ENCODE data around the gene F8. TPM values are rescaled to one million over a fixed set of nuclear protein-coding genes. Genes with fewer than 3 reads are reported as not detected.

F8 gene
- total and polyA plus RNA-seq, 4 donors: 4.8 to 8.0 (median 7.0) TPM

DNA sequence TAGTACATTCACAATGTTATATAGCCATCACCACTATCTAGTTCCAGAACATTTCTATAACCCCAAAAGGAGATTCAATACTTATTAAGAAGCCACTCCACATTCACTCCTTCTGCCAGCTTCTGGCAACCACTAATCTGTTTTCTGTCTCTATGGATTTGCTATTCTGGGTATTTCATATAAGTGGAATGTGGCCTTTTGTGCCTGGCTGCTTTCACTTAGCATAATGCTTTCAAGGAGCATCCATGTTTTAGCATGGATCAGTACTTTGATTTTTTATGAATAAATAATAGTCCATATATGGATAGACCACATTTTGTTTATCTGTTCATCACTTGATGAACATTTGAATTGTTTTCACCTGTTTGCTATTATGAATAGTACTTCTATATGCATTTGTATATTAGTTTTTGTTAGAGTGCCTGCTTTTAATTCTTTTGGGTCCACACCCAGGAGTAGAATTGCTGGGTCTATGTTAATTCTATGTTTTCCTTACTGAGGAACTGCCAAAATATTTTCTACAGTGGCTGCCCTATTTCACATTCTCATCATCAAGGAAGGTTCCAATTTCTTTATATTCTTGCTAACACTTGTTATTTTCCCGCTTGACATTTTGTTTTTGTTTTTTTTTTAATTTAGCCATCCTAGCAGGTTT is 171.4 kb downstream of the F8 start:
- H3K4me1 ChIP-seq (ENCODE audit: control insufficient read depth, insufficient read depth, low read length): no peaks in the 10 kb centered on the region
- DNase-seq (ENCODE audit: low read depth in 4 of 6, low spot score in 6 of 6): no peak
- no peak overlapping the region for H3K27ac ChIP-seq (ENCODE audit: low read depth, low read length)
- no peaks in the 10 kb centered on the region for H3K27me3 ChIP-seq (ENCODE audit: control insufficient read depth, insufficient read depth, low read length)
- WGBS (ENCODE audit: insufficient coverage): no CpG with 5 or more reads among the region's 1 CpG
- H3K36me3 ChIP-seq (ENCODE audit: control insufficient read depth, insufficient read depth, low read length): no peaks in the 10 kb centered on the region
- no peaks in the 10 kb centered on the region for H3K9me3 ChIP-seq (ENCODE audit: control insufficient read depth, insufficient read depth, low read length)
- H3K4me3 ChIP-seq (ENCODE audit: low read depth, low read length): no peak overlapping the region

DNA sequence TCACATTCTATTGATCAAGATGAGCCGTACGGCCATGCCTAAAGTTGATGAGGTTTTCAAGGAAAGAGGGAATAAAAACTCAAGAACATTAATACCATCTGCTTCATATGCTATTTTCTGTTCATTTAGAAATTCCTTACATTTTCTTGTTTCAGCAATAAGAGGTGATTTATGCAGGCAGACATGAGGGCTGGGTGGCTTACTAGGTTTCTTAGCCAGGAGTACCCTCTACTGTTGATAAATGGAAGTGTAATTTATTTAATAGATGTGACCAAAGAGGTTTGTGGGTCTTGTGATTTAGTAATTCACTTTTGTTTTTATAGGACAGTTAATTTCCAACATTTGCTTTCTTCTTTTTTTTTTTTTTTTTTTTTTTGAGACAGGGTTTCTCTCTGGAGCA is 181.7 kb downstream of the F8 start:
- peaks cover 5% of the 10 kb centered on the region for H3K9me3 ChIP-seq (ENCODE audit: control insufficient read depth, insufficient read depth, low read length)
- WGBS (ENCODE audit: insufficient coverage): no CpG with 5 or more reads among the region's 2 CpGs

DNA sequence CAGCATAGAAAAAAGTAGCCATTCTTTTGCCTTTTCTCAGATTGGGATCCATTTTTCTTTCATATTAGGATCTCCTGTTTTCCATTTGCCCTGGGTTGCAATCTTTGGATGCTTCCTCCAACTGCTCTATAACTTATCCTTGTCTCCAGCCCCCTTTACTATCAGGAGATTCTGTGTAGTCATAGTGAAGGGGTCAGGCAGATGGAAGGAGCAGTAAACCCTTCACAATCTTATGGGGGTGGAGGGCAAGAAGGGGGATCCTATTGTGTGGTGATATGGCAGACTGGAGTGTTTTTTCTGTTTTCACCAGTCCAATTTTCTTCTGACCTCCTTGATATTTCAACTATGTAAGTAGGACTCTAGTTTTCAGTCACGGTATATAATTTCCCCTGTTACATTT is 186.4 kb downstream of the F8 start:
- no peak for DNase-seq (ENCODE audit: low read depth in 4 of 6, low spot score in 6 of 6)
- H3K4me3 ChIP-seq (ENCODE audit: low read depth, low read length): no peak overlapping the region
- H3K36me3 ChIP-seq (ENCODE audit: control insufficient read depth, insufficient read depth, low read length): no peaks in the 10 kb centered on the region
- H3K9me3 ChIP-seq (ENCODE audit: control insufficient read depth, insufficient read depth, low read length): peaks cover 5% of the 10 kb centered on the region
- H3K4me1 ChIP-seq (ENCODE audit: control insufficient read depth, insufficient read depth, low read length): no peaks in the 10 kb centered on the region
- no peak overlapping the region for H3K27ac ChIP-seq (ENCODE audit: low read depth, low read length)
- no peaks in the 10 kb centered on the region for H3K27me3 ChIP-seq (ENCODE audit: control insufficient read depth, insufficient read depth, low read length)
- WGBS (ENCODE audit: insufficient coverage): no CpG with 5 or more reads among the region's 1 CpG

More for the DNA sequence above, 181.7 kb downstream of the F8 start:
- DNase-seq (ENCODE audit: low read depth in 4 of 6, low spot score in 6 of 6): peak in 1 of 6 donors; percentile 3
- Histone ChIP-seq H3K36me3 (ENCODE audit: control insufficient read depth, insufficient read depth, low read length) (no peaks in the 10 kb centered on the region), H3K4me3 (ENCODE audit: low read depth, low read length) (no peak overlapping the region), H3K27me3 (ENCODE audit: control insufficient read depth, insufficient read depth, low read length) (no peaks in the 10 kb centered on the region), H3K27ac (ENCODE audit: low read depth, low read length) (no peak overlapping the region), H3K4me1 (ENCODE audit: control insufficient read depth, insufficient read depth, low read length) (no peaks in the 10 kb centered on the region)

DNA sequence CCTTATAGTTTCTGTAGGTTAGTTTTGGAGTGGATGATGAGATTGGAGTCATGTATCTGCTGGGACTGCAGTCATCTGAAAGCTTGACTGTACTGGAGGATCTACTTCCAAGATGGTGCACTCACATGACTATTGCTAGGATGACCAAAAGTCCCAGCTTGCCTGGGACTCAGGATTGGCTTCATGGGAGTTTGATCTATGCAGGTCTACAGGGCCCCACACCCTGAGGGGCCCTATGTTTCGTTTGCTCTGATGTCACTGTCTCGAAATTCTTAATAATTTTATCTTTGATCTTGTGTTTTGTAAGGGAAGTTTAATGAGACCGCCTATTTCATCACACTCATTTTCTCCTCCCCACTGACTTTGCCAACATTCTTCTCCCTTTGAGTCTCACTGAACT is 188.0 kb downstream of the F8 start, which contains the start of gene SMIM9:
Gene SMIM9, minus strand, starts transcription at position 101 of the 400 bp plus-strand sequence. CDS start 3,806 bp downstream, outside the sequence.
- no peak for DNase-seq (ENCODE audit: low read depth in 4 of 6, low spot score in 6 of 6)
- H3K36me3 ChIP-seq (ENCODE audit: control insufficient read depth, insufficient read depth, low read length): no peaks in the 10 kb centered on the region

DNA sequence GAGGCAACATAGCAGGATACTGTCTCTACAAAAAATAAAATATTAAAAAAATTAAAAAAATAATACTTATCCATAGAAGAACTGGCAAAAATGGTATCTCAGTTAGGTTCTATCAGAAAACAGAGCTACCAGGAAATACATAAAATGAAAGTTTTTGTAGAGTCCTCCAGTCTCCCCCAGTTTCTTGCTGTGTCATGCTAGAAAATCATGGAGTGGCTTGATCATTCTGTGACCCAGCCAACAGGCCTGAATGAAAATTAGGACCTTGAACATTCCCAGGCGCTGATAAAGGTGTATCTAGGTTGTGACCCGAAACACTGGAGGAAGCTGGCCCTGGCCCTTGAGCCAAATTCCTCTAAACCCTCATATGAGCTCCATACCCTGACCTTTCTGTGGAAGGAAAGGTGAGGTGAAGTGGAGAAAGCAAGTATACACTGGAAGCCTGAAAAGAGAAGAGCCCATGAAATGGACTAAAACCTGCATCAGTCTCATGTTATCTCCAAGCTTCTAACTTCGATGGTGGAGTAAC is 188.7 kb downstream of the F8 start:
- H3K27ac ChIP-seq (ENCODE audit: low read depth, low read length): no peak overlapping the region
- 100% methylated on average over 1 of the region's 3 CpGs for WGBS (ENCODE audit: insufficient coverage)

More for the DNA sequence above, 188.0 kb downstream of the F8 start, which contains the start of gene SMIM9:
- no peaks in the 10 kb centered on the region for H3K9me3 ChIP-seq (ENCODE audit: control insufficient read depth, insufficient read depth, low read length)
- H3K4me3 ChIP-seq (ENCODE audit: low read depth, low read length): no peak within 1 kb of the TSS
- no CpG with 5 or more reads among the region's 3 CpGs for WGBS (ENCODE audit: insufficient coverage)
- H3K27ac ChIP-seq (ENCODE audit: low read depth, low read length): no peak within 1 kb of the TSS
- H3K4me1 ChIP-seq (ENCODE audit: control insufficient read depth, insufficient read depth, low read length): no peaks in the 10 kb centered on the region
- H3K27me3 ChIP-seq (ENCODE audit: control insufficient read depth, insufficient read depth, low read length): no peaks in the 10 kb centered on the region

DNA sequence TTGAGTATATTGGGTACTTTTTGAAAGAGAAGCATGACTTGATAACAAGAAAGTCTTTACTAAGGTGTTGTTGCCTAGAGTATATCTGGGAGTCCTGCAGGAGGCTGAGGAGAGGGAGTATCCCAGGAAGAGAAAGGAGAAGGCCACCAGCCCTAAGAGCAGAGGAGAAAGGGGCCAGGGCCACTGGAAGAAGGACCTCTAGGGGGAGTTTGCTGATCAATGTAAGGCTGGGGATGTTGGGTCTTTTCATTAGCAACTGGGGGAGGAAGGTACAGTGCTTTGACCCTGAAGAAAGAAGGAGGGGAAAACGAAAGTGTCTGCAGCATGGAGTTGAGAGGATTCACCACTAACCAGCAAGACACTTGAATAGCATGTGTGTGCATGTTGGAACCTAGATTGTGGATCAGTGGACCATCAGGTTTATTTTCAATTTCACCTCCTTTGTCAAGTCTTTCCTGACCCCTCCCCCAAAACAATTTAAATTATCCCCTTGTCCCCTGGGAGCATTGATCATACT is 192.5 kb downstream of the F8 start:
- Histone ChIP-seq H3K4me1 (ENCODE audit: control insufficient read depth, insufficient read depth, low read length) (no peaks in the 10 kb centered on the region), H3K27ac (ENCODE audit: low read depth, low read length) (no peak overlapping the region), H3K36me3 (ENCODE audit: control insufficient read depth, insufficient read depth, low read length) (no peaks in the 10 kb centered on the region), H3K4me3 (ENCODE audit: low read depth, low read length) (no peak overlapping the region), H3K27me3 (ENCODE audit: control insufficient read depth, insufficient read depth, low read length) (no peaks in the 10 kb centered on the region), H3K9me3 (ENCODE audit: control insufficient read depth, insufficient read depth, low read length) (no peaks in the 10 kb centered on the region)
- no peak for DNase-seq (ENCODE audit: low read depth in 4 of 6, low spot score in 6 of 6)
- 0% methylated on average over 1 of the region's 1 CpG for WGBS (ENCODE audit: insufficient coverage)

More for the DNA sequence above, 188.7 kb downstream of the F8 start:
- H3K36me3 ChIP-seq (ENCODE audit: control insufficient read depth, insufficient read depth, low read length): no peaks in the 10 kb centered on the region
- no peak for DNase-seq (ENCODE audit: low read depth in 4 of 6, low spot score in 6 of 6)
- H3K9me3 ChIP-seq (ENCODE audit: control insufficient read depth, insufficient read depth, low read length): no peaks in the 10 kb centered on the region
- H3K27me3 ChIP-seq (ENCODE audit: control insufficient read depth, insufficient read depth, low read length): no peaks in the 10 kb centered on the region
- H3K4me1 ChIP-seq (ENCODE audit: control insufficient read depth, insufficient read depth, low read length): no peaks in the 10 kb centered on the region
- no peak overlapping the region for H3K4me3 ChIP-seq (ENCODE audit: low read depth, low read length)

DNA sequence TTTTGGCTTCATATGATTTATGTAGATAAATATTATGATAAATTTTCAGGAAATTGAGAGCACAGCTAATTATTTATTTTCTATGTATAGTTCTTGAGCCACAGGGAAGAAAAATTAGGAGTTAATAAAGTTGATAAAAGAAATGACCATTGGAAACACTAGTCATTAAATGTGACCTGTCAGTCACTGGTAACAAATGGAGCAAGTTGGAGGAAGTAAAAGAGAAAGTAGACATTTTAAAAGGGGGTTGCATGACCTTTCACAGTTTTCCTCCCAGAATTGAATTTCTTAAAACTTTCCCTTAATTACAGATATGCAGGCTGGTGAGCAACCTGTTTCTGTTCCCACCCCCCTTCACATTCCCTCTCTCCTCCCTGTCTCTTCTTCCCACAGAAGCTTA is 193.4 kb downstream of the F8 start:
- no peaks in the 10 kb centered on the region for H3K4me1 ChIP-seq (ENCODE audit: control insufficient read depth, insufficient read depth, low read length)
- H3K36me3 ChIP-seq (ENCODE audit: control insufficient read depth, insufficient read depth, low read length): no peaks in the 10 kb centered on the region
- no peak overlapping the region for H3K4me3 ChIP-seq (ENCODE audit: low read depth, low read length)
- no peak for DNase-seq (ENCODE audit: low read depth in 4 of 6, low spot score in 6 of 6)
- no peaks in the 10 kb centered on the region for H3K27me3 ChIP-seq (ENCODE audit: control insufficient read depth, insufficient read depth, low read length)
- no peak overlapping the region for H3K27ac ChIP-seq (ENCODE audit: low read depth, low read length)
- H3K9me3 ChIP-seq (ENCODE audit: control insufficient read depth, insufficient read depth, low read length): no peaks in the 10 kb centered on the region

DNA sequence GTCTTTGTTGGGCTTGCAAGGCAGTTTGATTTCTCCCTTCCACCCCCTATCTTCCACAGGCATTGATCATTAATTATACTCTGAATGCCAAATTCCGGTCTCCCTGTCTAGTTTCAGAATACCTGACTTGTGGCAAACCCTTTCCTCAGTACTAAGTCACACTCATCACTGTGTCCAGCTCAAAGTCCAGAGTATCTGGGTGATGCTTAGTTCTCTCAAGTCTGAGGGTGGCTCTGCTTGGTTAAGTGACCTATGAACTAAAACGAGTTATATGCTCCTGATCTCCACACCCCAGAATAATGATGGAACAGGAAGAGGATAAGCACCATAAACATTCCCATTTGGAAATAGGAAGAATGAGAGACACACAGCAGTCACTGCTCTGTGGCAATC is 194.5 kb downstream of the F8 start:
- Histone ChIP-seq H3K27ac (ENCODE audit: low read depth, low read length) (no peak overlapping the region), H3K4me1 (ENCODE audit: control insufficient read depth, insufficient read depth, low read length) (no peaks in the 10 kb centered on the region), H3K27me3 (ENCODE audit: control insufficient read depth, insufficient read depth, low read length) (no peaks in the 10 kb centered on the region), H3K9me3 (ENCODE audit: control insufficient read depth, insufficient read depth, low read length) (no peaks in the 10 kb centered on the region), H3K4me3 (ENCODE audit: low read depth, low read length) (no peak overlapping the region), H3K36me3 (ENCODE audit: control insufficient read depth, insufficient read depth, low read length) (no peaks in the 10 kb centered on the region)
- no peak for DNase-seq (ENCODE audit: low read depth in 4 of 6, low spot score in 6 of 6)
- WGBS (ENCODE audit: insufficient coverage): no CpG with 5 or more reads among the region's 2 CpGs

DNA sequence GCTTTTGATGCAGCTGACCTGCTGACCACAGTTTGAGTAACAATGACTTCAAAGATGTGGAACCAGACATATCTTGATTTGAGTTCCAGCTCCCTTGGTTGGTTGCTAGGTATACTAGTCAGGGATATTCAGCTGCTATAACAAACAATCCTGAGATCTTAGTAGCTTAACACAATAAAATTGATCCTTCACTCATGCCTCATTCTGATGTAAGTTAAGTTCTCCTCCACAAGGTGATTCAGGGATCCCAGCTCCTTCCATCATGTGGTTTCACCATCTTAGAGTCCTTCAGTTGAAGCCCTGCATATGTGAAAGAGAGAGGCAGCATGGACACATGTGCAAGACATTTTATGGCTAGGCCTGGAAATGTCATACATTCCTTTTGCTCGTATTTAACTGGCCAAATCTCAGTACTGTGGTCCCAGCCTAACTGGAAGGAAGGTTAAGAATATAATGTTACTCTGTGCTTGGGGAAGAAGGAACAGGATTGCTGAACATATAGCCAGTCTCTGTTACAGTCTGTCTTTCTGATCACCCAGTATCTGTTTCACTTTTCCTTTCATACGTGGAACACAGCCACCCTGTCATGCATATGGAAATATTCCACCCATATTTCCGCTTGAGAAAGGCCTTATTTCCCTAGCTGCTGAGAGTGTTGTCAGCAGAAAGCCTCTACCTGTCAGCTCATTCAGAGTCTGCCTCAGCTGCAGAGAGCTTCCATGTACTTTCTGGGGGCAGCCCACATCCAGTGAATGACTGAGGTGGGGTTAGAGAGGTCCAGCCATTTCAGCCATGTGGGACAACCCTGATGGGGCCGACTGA is 195.1 kb downstream of the F8 start:
- Histone ChIP-seq H3K4me3 (ENCODE audit: low read depth, low read length) (no peak overlapping the region), H3K9me3 (ENCODE audit: control insufficient read depth, insufficient read depth, low read length) (no peaks in the 10 kb centered on the region), H3K36me3 (ENCODE audit: control insufficient read depth, insufficient read depth, low read length) (no peaks in the 10 kb centered on the region), H3K27ac (ENCODE audit: low read depth, low read length) (no peak overlapping the region), H3K4me1 (ENCODE audit: control insufficient read depth, insufficient read depth, low read length) (no peaks in the 10 kb centered on the region), H3K27me3 (ENCODE audit: control insufficient read depth, insufficient read depth, low read length) (no peaks in the 10 kb centered on the region)
- WGBS (ENCODE audit: insufficient coverage): 60% methylated on average over 1 of the region's 4 CpGs
- no peak for DNase-seq (ENCODE audit: low read depth in 4 of 6, low spot score in 6 of 6)
